RWPE2 (cell line): ENCODE measurements around the gene CASS4.
A peak's percentile ranks its signal among the peaks of the same experiment; 100 is the strongest.

Experiments
- ATAC-seq: fragments of 200-7000 bp; cut with Tn5 transposase; 3 replicates; pipeline ENCODE4 v1.9.1; 2021; ENCODE audit warnings: low read depth
- DNase-seq: peaks from one replicate; pipeline ENCODE4 v3.0.0-alpha.2; 2020; ENCODE audit warnings: low spot score
- H3K27ac ChIP-seq: fragments of 450-650 bp; 2 replicates; pipeline ENCODE4 v1.5.1; 2017; ENCODE audit warnings: mild to moderate bottlenecking; ENCODE audit not compliant: poor library complexity, severe bottlenecking
- H3K27me3 ChIP-seq: fragments of 250-450 bp; sonication (Bioruptor Pico); 2 replicates; pipeline ENCODE4 v1.5.1; 2021; ENCODE audit warnings: mild to moderate bottlenecking, moderate library complexity; ENCODE audit not compliant: insufficient read depth, poor library complexity, severe bottlenecking
- H3K36me3 ChIP-seq: fragments of 250-450 bp; sonication (Bioruptor Pico); 2 replicates; pipeline ENCODE4 v1.5.1; 2020; ENCODE audit warnings: low read depth, mild to moderate bottlenecking, moderate library complexity
- H3K4me1 ChIP-seq: fragments of 250-450 bp; sonication (Bioruptor Pico); 2 replicates; pipeline ENCODE4 v1.5.1; 2021; ENCODE audit warnings: mild to moderate bottlenecking, moderate library complexity; ENCODE audit not compliant: insufficient read depth, poor library complexity, severe bottlenecking
- H3K4me3 ChIP-seq: fragments of 250-450 bp; sonication (Bioruptor Pico); 2 replicates; pipeline ENCODE4 v1.5.1; 2021; ENCODE audit warnings: mild to moderate bottlenecking, moderate library complexity; ENCODE audit not compliant: severe bottlenecking
- H3K9me3 ChIP-seq: fragments of 250-450 bp; sonication (Bioruptor Pico); 2 replicates; pipeline ENCODE4 v1.5.1; 2021; ENCODE audit warnings: mild to moderate bottlenecking, moderate library complexity; ENCODE audit not compliant: severe bottlenecking
- CTCF ChIP-seq: fragments of 450-650 bp; IDR thresholded peaks from one replicate; pipeline ENCODE4 v1.5.1; 2017; ENCODE audit warnings: mild to moderate bottlenecking, moderate library complexity; ENCODE audit not compliant: poor library complexity, severe bottlenecking

Gene CASS4

GRCh38 chr20:56469077-56469449, 57.0 kb downstream of the CASS4 start:
- Histone ChIP-seq H3K9me3 (no peaks in the 10 kb centered on the region), H3K36me3 (peaks cover 42% of the 10 kb centered on the region), H3K4me3 (peak overlapping the region; percentile 65), H3K27me3 (no peaks in the 10 kb centered on the region), H3K27ac (no peak overlapping the region), H3K4me1 (peaks cover 15% of the 10 kb centered on the region)
- TF ChIP-seq CTCF, result no peak
- ATAC-seq (no peak), DNase-seq (no peak)

- no peak for TF ChIP-seq CTCF
- Histone ChIP-seq H3K9me3 (no peaks in the 10 kb centered on the region), H3K27me3 (no peaks in the 10 kb centered on the region), H3K36me3 (peaks cover 92% of the 10 kb centered on the region), H3K4me3 (no peak overlapping the region), H3K27ac (no peak overlapping the region), H3K4me1 (no peaks in the 10 kb centered on the region)
- no peak for ATAC-seq
- DNase-seq, result no peak
These were observed 71.9 kb downstream of the CASS4 start for GRCh38 chr20:56483970-56484369.

GRCh38 chr20:56487216-56487615, 75.2 kb downstream of the CASS4 start:
- no peak for ATAC-seq
- Histone ChIP-seq H3K27ac (no peak overlapping the region), H3K36me3 (peaks cover 90% of the 10 kb centered on the region)

GRCh38 chr20:56488566-56488965, 76.5 kb downstream of the CASS4 start:
- ATAC-seq, result no peak
- no peaks in the 10 kb centered on the region for H3K9me3 ChIP-seq
- no peak for TF ChIP-seq CTCF
- H3K4me3 ChIP-seq, result no peak overlapping the region
- H3K27ac ChIP-seq, result no peak overlapping the region
- DNase-seq, result no peak
- H3K36me3 ChIP-seq, result peaks cover 86% of the 10 kb centered on the region
- no peaks in the 10 kb centered on the region for H3K4me1 ChIP-seq
- H3K27me3 ChIP-seq, result no peaks in the 10 kb centered on the region

More at GRCh38 chr20:56487216-56487615, 75.2 kb downstream of the CASS4 start:
- Histone ChIP-seq H3K9me3 (no peaks in the 10 kb centered on the region), H3K4me1 (no peaks in the 10 kb centered on the region), H3K4me3 (no peak overlapping the region), H3K27me3 (no peaks in the 10 kb centered on the region)
- TF ChIP-seq CTCF, result no peak
- DNase-seq, result no peak

GRCh38 chr20:56501116-56501515, 89.1 kb downstream of the CASS4 start:
- H3K36me3 ChIP-seq, result peaks cover 34% of the 10 kb centered on the region
- H3K27me3 ChIP-seq, result no peaks in the 10 kb centered on the region
- no peak overlapping the region for H3K27ac ChIP-seq
- no peaks in the 10 kb centered on the region for H3K9me3 ChIP-seq
- ATAC-seq (no peak), DNase-seq (no peak)
- H3K4me3 ChIP-seq, result no peak overlapping the region
- no peak for TF ChIP-seq CTCF
- no peaks in the 10 kb centered on the region for H3K4me1 ChIP-seq
